Lower leg skin (tissue), 4 donors: ENCODE results near the gene RUFY4. TPM values are rescaled to one million over a fixed set of nuclear protein-coding genes. Genes with fewer than 3 reads are reported as not detected.

ENCODE experiments used
- DNase-seq, 2 donors: peaks; one replicate each; pipeline ENCODE4 v3.0.0-alpha.2; 2019; ENCODE audit warnings: low spot score in 2 of 2
- H3K4me3 ChIP-seq: fragments of 200-600 bp; sonication (generic); 2 replicates; pipeline ENCODE4 v1.5.1; 2017; ENCODE audit warnings: mild to moderate bottlenecking, low read depth; ENCODE audit not compliant: poor library complexity, severe bottlenecking
- CTCF ChIP-seq, 3 donors: fragments of 450-650 bp; IDR thresholded peaks; one replicate each; pipeline ENCODE4 v1.5.1; 2016; ENCODE audit warnings: antibody characterized with exemption in 3 of 3, mild to moderate bottlenecking in 3 of 3, moderate library complexity in 2 of 3
- POLR2A ChIP-seq, 2 donors: fragments of 450-650 bp; IDR thresholded peaks; one replicate each; pipeline ENCODE4 v1.6.1; 2016 to 2017; ENCODE audit warnings: antibody characterized with exemption in 2 of 2, mild to moderate bottlenecking in 1 of 2, moderate library complexity in 1 of 2
- WGBS, 2 donors: methylation state at CpG; one replicate each; pipeline ENCODE4 v1.1.5; 2018; 5-methylcytosine and 5-hydroxymethylcytosine counted together
- intact Hi-C: fragments of 100-400 bp; cut with DNase I; formaldehyde crosslinking; loops from one replicate; pipeline ENCODE4 v1.15.0; 2023; ENCODE audit warnings: low total_unique reads
- total RNA-seq, 4 donors: library from RNA; depleted of rRNA; stranded (reverse); fragments of >200 nt; gene quantifications; one replicate each; pipeline ENCODE4 v1.1.0, GENCODE V29; 2016

Gene RUFY4
- total RNA-seq, 4 donors from 2014 or later: not detected

- no peak overlapping the region for H3K4me3 ChIP-seq
- intact Hi-C loops: loop anchor here (10.0 kb wide), 1 partner anchor 276 kb away; no protein-coding TSS in a partner anchor
- peak in 1 of 2 donors; percentile 36 for DNase-seq
- 97% methylated on average over 7 of the region's 7 CpGs for WGBS, 2 donors
- TF ChIP-seq CTCF (IDR thresholded peaks at IDR 0.05) (no peak), POLR2A (IDR thresholded peaks at IDR 0.05) (no peak)
These were observed 7.9 kb upstream of the RUFY4 start for GRCh38 chr2:218060950-218061660.

- WGBS, 2 donors: 74 to 82% methylated on average over 5 of the region's 5 CpGs
These were observed 5.6 kb upstream of the RUFY4 start for GRCh38 chr2:218063486-218063885.

GRCh38 chr2:218063896-218064295 is 5.2 kb upstream of the RUFY4 start:
- intact Hi-C loops: loop anchor here (10.0 kb wide), 1 partner anchor 279 kb away; no protein-coding TSS in a partner anchor
- TF ChIP-seq CTCF (IDR thresholded peaks at IDR 0.05) (no peak), POLR2A (IDR thresholded peaks at IDR 0.05) (no peak)
- WGBS, 2 donors: 86 to 94% methylated on average over 6 of the region's 6 CpGs
- peak in 1 of 2 donors; percentile 74 for DNase-seq
- no peak overlapping the region for H3K4me3 ChIP-seq

More at GRCh38 chr2:218063486-218063885, 5.6 kb upstream of the RUFY4 start:
- no peak overlapping the region for H3K4me3 ChIP-seq
- intact Hi-C loops: loop anchor here (10.0 kb wide), 1 partner anchor 279 kb away; no protein-coding TSS in a partner anchor
- peak in 1 of 2 donors; percentile 75 for DNase-seq
- no peak for TF ChIP-seq POLR2A (IDR thresholded peaks at IDR 0.05)
- TF ChIP-seq CTCF (IDR thresholded peaks at IDR 0.05): no peak

DNA sequence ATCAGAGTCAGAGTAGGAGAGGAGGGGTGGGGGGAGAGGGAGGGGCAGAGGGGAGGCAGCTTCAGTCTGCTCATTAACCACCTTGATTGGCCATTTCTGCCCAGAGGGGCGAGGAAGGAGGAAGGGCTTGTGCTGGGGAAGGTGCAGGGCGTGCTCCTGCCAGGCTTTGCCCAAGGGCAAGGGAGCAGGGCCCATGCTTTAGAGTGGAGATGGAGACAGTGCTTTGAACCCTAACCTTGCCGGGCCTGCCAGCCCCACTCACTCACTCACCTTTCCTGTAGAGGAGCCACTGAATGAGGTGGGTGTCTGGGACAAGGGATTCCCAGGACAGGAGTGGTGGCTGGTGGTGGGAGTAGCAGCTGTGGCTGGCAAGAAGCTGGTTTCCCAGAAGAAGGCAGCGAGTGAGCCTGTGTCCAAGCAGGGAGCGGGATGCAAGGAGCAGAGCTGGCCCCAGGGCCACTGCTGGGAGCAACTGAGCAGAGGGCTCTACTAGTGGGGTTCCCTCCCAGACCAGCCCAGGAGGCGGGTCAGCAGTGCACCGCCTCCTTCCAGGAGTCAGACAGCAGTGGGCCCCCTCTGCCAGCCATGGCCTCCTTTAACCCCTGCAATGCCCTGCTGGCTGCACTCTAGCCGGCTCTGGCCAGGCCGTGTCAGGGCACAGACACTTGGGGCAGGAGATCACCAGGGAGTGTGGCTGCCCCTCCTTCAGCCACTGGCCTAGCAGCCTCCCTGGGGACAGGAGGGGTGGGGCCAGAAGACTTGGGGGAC is 3.6 kb upstream of the RUFY4 start:
- 59 to 74% methylated on average over 7 to 9 of the region's 9 CpGs for WGBS, 2 donors
- intact Hi-C loops: loop anchor here (10.0 kb wide), 1 partner anchor 281 kb away; no protein-coding TSS in a partner anchor
- H3K4me3 ChIP-seq: no peak overlapping the region
- DNase-seq: peak in 1 of 2 donors; percentile 48
- TF ChIP-seq POLR2A (IDR thresholded peaks at IDR 0.05) (no peak), CTCF (IDR thresholded peaks at IDR 0.05) (no peak)

DNA sequence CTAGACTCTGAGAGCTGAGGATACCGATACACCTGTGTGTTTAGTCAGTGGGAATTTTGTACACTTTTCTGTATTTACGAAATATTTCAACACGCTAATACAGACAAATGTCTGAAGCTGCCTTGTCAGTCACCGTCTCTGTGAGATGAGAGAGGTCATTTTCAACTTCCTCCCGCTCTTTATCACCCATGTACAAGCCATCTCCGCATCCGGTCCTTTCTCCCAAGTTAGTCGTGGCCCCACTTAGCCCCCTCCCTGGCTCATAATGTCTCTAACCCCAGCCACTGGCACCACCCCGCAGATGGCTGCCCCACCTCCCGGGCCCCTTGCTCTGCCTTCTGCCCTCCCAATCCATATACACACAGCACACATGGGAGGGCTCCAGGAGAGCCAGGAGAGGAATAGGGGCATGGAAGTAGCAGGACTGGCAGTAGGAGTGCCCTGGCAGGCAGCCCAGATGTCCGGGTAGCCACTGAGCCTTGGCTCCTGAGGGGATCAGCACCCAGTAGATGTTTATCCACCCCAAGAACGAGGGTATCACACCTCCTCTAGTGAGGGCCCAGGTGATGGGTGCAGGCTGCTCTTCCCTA is 2.0 kb upstream of the RUFY4 start:
- no peak overlapping the region for H3K4me3 ChIP-seq
- TF ChIP-seq CTCF (IDR thresholded peaks at IDR 0.05) (no peak), POLR2A (IDR thresholded peaks at IDR 0.05) (no peak)
- DNase-seq: peak in 1 of 2 donors; percentile 80
- intact Hi-C loops: loop anchor here (10.0 kb wide), 1 partner anchor 282 kb away; no protein-coding TSS in a partner anchor
- 63 to 65% methylated on average over 12 of the region's 12 CpGs for WGBS, 2 donors
